Inflammatory macrophage treated with lipopolysaccharide for 4 hours (primary cell): ENCODE data around the gene TTC34.
"Not testable (repeated sequence)": the region's sequence is repeated elsewhere in the genome, so short reads cannot be mapped to it uniquely, and the experiment has no call there.

ENCODE experiments used
- DNase-seq: peaks from one replicate; pipeline ENCODE4 v3.0.0-alpha.2; 2020

The TTC34 gene

GRCh38 chr1:2657909-2658308 lies 143.6 kb downstream of the TTC34 start:
- not testable (repeated sequence) for DNase-seq

GRCh38 chr1:2657124-2657523 lies 144.4 kb downstream of the TTC34 start:
- DNase-seq = not testable (repeated sequence)

GRCh38 chr1:2655598-2656434 lies 145.7 kb downstream of the TTC34 start:
- not testable (repeated sequence) for DNase-seq

- DNase-seq = not testable (repeated sequence)
Observed at GRCh38 chr1:2654443-2654948, 147.0 kb downstream of the TTC34 start.

GRCh38 chr1:2653741-2654442 lies 147.6 kb downstream of the TTC34 start:
- DNase-seq = not testable (repeated sequence)

- DNase-seq = not testable (repeated sequence)
Observed at GRCh38 chr1:2652926-2653571, 148.4 kb downstream of the TTC34 start.

GRCh38 chr1:2652152-2652925 lies 149.2 kb downstream of the TTC34 start:
- not testable (repeated sequence) for DNase-seq

- DNase-seq = no peak
Observed at GRCh38 chr1:2650967-2651645, 150.4 kb downstream of the TTC34 start.

- DNase-seq = no peak
Observed at GRCh38 chr1:2646837-2647236, 154.7 kb downstream of the TTC34 start.

- DNase-seq = no peak
Observed at GRCh38 chr1:2645776-2646175, 155.7 kb downstream of the TTC34 start.

- DNase-seq = no peak
Observed at GRCh38 chr1:2645143-2645542, 156.3 kb downstream of the TTC34 start.

GRCh38 chr1:2644591-2645101 lies 156.8 kb downstream of the TTC34 start:
- no peak for DNase-seq

- DNase-seq = no peak
Observed at GRCh38 chr1:2644171-2644570, 157.3 kb downstream of the TTC34 start.

GRCh38 chr1:2643414-2644077 lies 157.9 kb downstream of the TTC34 start:
- DNase-seq = no peak

- peak; percentile 88 for DNase-seq
Observed at GRCh38 chr1:2642560-2643413, 158.7 kb downstream of the TTC34 start.

- DNase-seq = no peak
Observed at GRCh38 chr1:2642131-2642559, 159.3 kb downstream of the TTC34 start.

- DNase-seq = no peak
Observed at GRCh38 chr1:2641381-2642130, 159.9 kb downstream of the TTC34 start.

- DNase-seq = no peak
Observed at GRCh38 chr1:2640626-2641025, 160.9 kb downstream of the TTC34 start.
